ENCODE measurements around the gene TJP2.

TJP2 gene

GRCh38 chr9:69186841-69187611 lies 12.9 kb downstream of the TJP2 start:
- no peak overlapping the region for H3K9ac ChIP-seq (ENCODE audit: low read depth in 1 of 2, low read length in 2 of 2)
- no peaks in the 10 kb centered on the region for H3K27me3 ChIP-seq (ENCODE audit: control insufficient read depth in 2 of 2, insufficient read depth in 2 of 2, low read length in 2 of 2)
- no peaks in the 10 kb centered on the region for H3K9me3 ChIP-seq (ENCODE audit: control insufficient read depth in 2 of 2, low read length in 2 of 2)
- H3K4me3 ChIP-seq (ENCODE audit: low read length in 2 of 2): no peak overlapping the region
- no peaks in the 10 kb centered on the region for H3K4me1 ChIP-seq (ENCODE audit: control insufficient read depth in 2 of 2, insufficient read depth in 2 of 2, low read length in 2 of 2)
- H3K27ac ChIP-seq (ENCODE audit: low read depth in 2 of 2, low read length in 2 of 2): no peak overlapping the region
- H3K36me3 ChIP-seq (ENCODE audit: control insufficient read depth in 2 of 2, insufficient read depth in 2 of 2, low read length in 2 of 2): no peaks in the 10 kb centered on the region

- no peak overlapping the region for H3K9ac ChIP-seq (ENCODE audit: low read depth in 1 of 2, low read length in 2 of 2)
- no peaks in the 10 kb centered on the region for H3K36me3 ChIP-seq (ENCODE audit: control insufficient read depth in 2 of 2, insufficient read depth in 2 of 2, low read length in 2 of 2)
- no peaks in the 10 kb centered on the region for H3K9me3 ChIP-seq (ENCODE audit: control insufficient read depth in 2 of 2, low read length in 2 of 2)
- no peaks in the 10 kb centered on the region for H3K27me3 ChIP-seq (ENCODE audit: control insufficient read depth in 2 of 2, insufficient read depth in 2 of 2, low read length in 2 of 2)
- no peak overlapping the region for H3K27ac ChIP-seq (ENCODE audit: low read depth in 2 of 2, low read length in 2 of 2)
- H3K4me3 ChIP-seq (ENCODE audit: low read length in 2 of 2): no peak overlapping the region
- H3K4me1 ChIP-seq (ENCODE audit: control insufficient read depth in 2 of 2, insufficient read depth in 2 of 2, low read length in 2 of 2): no peaks in the 10 kb centered on the region
Observed at GRCh38 chr9:69188975-69189374, 14.9 kb downstream of the TJP2 start.

- Histone ChIP-seq H3K4me1 (ENCODE audit: control insufficient read depth in 2 of 2, insufficient read depth in 2 of 2, low read length in 2 of 2) (no peaks in the 10 kb centered on the region), H3K36me3 (ENCODE audit: control insufficient read depth in 2 of 2, insufficient read depth in 2 of 2, low read length in 2 of 2) (no peaks in the 10 kb centered on the region), H3K27me3 (ENCODE audit: control insufficient read depth in 2 of 2, insufficient read depth in 2 of 2, low read length in 2 of 2) (no peaks in the 10 kb centered on the region), H3K9ac (ENCODE audit: low read depth in 1 of 2, low read length in 2 of 2) (no peak overlapping the region), H3K27ac (ENCODE audit: low read depth in 2 of 2, low read length in 2 of 2) (no peak overlapping the region), H3K4me3 (ENCODE audit: low read length in 2 of 2) (no peak overlapping the region), H3K9me3 (ENCODE audit: control insufficient read depth in 2 of 2, low read length in 2 of 2) (no peaks in the 10 kb centered on the region)
Observed at GRCh38 chr9:69190086-69190862, 16.2 kb downstream of the TJP2 start.

- Histone ChIP-seq H3K9me3 (ENCODE audit: control insufficient read depth in 2 of 2, low read length in 2 of 2) (no peaks in the 10 kb centered on the region), H3K27me3 (ENCODE audit: control insufficient read depth in 2 of 2, insufficient read depth in 2 of 2, low read length in 2 of 2) (no peaks in the 10 kb centered on the region), H3K36me3 (ENCODE audit: control insufficient read depth in 2 of 2, insufficient read depth in 2 of 2, low read length in 2 of 2) (no peaks in the 10 kb centered on the region), H3K27ac (ENCODE audit: low read depth in 2 of 2, low read length in 2 of 2) (no peak overlapping the region), H3K4me3 (ENCODE audit: low read length in 2 of 2) (no peak overlapping the region), H3K4me1 (ENCODE audit: control insufficient read depth in 2 of 2, insufficient read depth in 2 of 2, low read length in 2 of 2) (no peaks in the 10 kb centered on the region), H3K9ac (ENCODE audit: low read depth in 1 of 2, low read length in 2 of 2) (no peak overlapping the region)
Observed at GRCh38 chr9:69190863-69191181, 16.7 kb downstream of the TJP2 start.

- Histone ChIP-seq H3K4me3 (ENCODE audit: low read length in 2 of 2) (no peak overlapping the region), H3K27ac (ENCODE audit: low read depth in 2 of 2, low read length in 2 of 2) (no peak overlapping the region), H3K9me3 (ENCODE audit: control insufficient read depth in 2 of 2, low read length in 2 of 2) (no peaks in the 10 kb centered on the region), H3K27me3 (ENCODE audit: control insufficient read depth in 2 of 2, insufficient read depth in 2 of 2, low read length in 2 of 2) (no peaks in the 10 kb centered on the region), H3K9ac (ENCODE audit: low read depth in 1 of 2, low read length in 2 of 2) (no peak overlapping the region), H3K36me3 (ENCODE audit: control insufficient read depth in 2 of 2, insufficient read depth in 2 of 2, low read length in 2 of 2) (no peaks in the 10 kb centered on the region), H3K4me1 (ENCODE audit: control insufficient read depth in 2 of 2, insufficient read depth in 2 of 2, low read length in 2 of 2) (no peaks in the 10 kb centered on the region)
Observed at GRCh38 chr9:69191231-69191630, 17.2 kb downstream of the TJP2 start.

GRCh38 chr9:69192214-69192613 lies 18.1 kb downstream of the TJP2 start:
- Histone ChIP-seq H3K9ac (ENCODE audit: low read depth in 1 of 2, low read length in 2 of 2) (no peak overlapping the region), H3K4me1 (ENCODE audit: control insufficient read depth in 2 of 2, insufficient read depth in 2 of 2, low read length in 2 of 2) (no peaks in the 10 kb centered on the region)

GRCh38 chr9:69193685-69194032 lies 19.6 kb downstream of the TJP2 start:
- Histone ChIP-seq H3K4me3 (ENCODE audit: low read length in 2 of 2) (no peak overlapping the region), H3K4me1 (ENCODE audit: control insufficient read depth in 2 of 2, insufficient read depth in 2 of 2, low read length in 2 of 2) (no peaks in the 10 kb centered on the region), H3K36me3 (ENCODE audit: control insufficient read depth in 2 of 2, insufficient read depth in 2 of 2, low read length in 2 of 2) (no peaks in the 10 kb centered on the region), H3K9me3 (ENCODE audit: control insufficient read depth in 2 of 2, low read length in 2 of 2) (no peaks in the 10 kb centered on the region), H3K27ac (ENCODE audit: low read depth in 2 of 2, low read length in 2 of 2) (no peak overlapping the region), H3K27me3 (ENCODE audit: control insufficient read depth in 2 of 2, insufficient read depth in 2 of 2, low read length in 2 of 2) (no peaks in the 10 kb centered on the region), H3K9ac (ENCODE audit: low read depth in 1 of 2, low read length in 2 of 2) (no peak overlapping the region)

More at GRCh38 chr9:69192214-69192613, 18.1 kb downstream of the TJP2 start:
- Histone ChIP-seq H3K9me3 (ENCODE audit: control insufficient read depth in 2 of 2, low read length in 2 of 2) (no peaks in the 10 kb centered on the region), H3K36me3 (ENCODE audit: control insufficient read depth in 2 of 2, insufficient read depth in 2 of 2, low read length in 2 of 2) (no peaks in the 10 kb centered on the region), H3K27me3 (ENCODE audit: control insufficient read depth in 2 of 2, insufficient read depth in 2 of 2, low read length in 2 of 2) (no peaks in the 10 kb centered on the region), H3K4me3 (ENCODE audit: low read length in 2 of 2) (no peak overlapping the region), H3K27ac (ENCODE audit: low read depth in 2 of 2, low read length in 2 of 2) (no peak overlapping the region)

- H3K36me3 ChIP-seq (ENCODE audit: control insufficient read depth in 2 of 2, insufficient read depth in 2 of 2, low read length in 2 of 2): no peaks in the 10 kb centered on the region
- no peak overlapping the region for H3K9ac ChIP-seq (ENCODE audit: low read depth in 1 of 2, low read length in 2 of 2)
- H3K9me3 ChIP-seq (ENCODE audit: control insufficient read depth in 2 of 2, low read length in 2 of 2): no peaks in the 10 kb centered on the region
- H3K4me3 ChIP-seq (ENCODE audit: low read length in 2 of 2): no peak overlapping the region
- H3K4me1 ChIP-seq (ENCODE audit: control insufficient read depth in 2 of 2, insufficient read depth in 2 of 2, low read length in 2 of 2): no peaks in the 10 kb centered on the region
- no peak overlapping the region for H3K27ac ChIP-seq (ENCODE audit: low read depth in 2 of 2, low read length in 2 of 2)
- no peaks in the 10 kb centered on the region for H3K27me3 ChIP-seq (ENCODE audit: control insufficient read depth in 2 of 2, insufficient read depth in 2 of 2, low read length in 2 of 2)
Observed at GRCh38 chr9:69194702-69195418, 20.8 kb downstream of the TJP2 start.

- no peak overlapping the region for H3K4me3 ChIP-seq (ENCODE audit: low read length in 2 of 2)
- H3K9ac ChIP-seq (ENCODE audit: low read depth in 1 of 2, low read length in 2 of 2): no peak overlapping the region
- H3K4me1 ChIP-seq (ENCODE audit: control insufficient read depth in 2 of 2, insufficient read depth in 2 of 2, low read length in 2 of 2): no peaks in the 10 kb centered on the region
- no peak overlapping the region for H3K27ac ChIP-seq (ENCODE audit: low read depth in 2 of 2, low read length in 2 of 2)
- H3K36me3 ChIP-seq (ENCODE audit: control insufficient read depth in 2 of 2, insufficient read depth in 2 of 2, low read length in 2 of 2): peaks cover 0 to under 1% of the 10 kb centered on the region in 2 donors
- no peaks in the 10 kb centered on the region for H3K9me3 ChIP-seq (ENCODE audit: control insufficient read depth in 2 of 2, low read length in 2 of 2)
- no peaks in the 10 kb centered on the region for H3K27me3 ChIP-seq (ENCODE audit: control insufficient read depth in 2 of 2, insufficient read depth in 2 of 2, low read length in 2 of 2)
Observed at GRCh38 chr9:69195668-69196067, 21.6 kb downstream of the TJP2 start.

GRCh38 chr9:69197687-69198086 lies 23.6 kb downstream of the TJP2 start:
- no peak overlapping the region for H3K27ac ChIP-seq (ENCODE audit: low read depth in 2 of 2, low read length in 2 of 2)
- no peaks in the 10 kb centered on the region for H3K4me1 ChIP-seq (ENCODE audit: control insufficient read depth in 2 of 2, insufficient read depth in 2 of 2, low read length in 2 of 2)
- no peaks in the 10 kb centered on the region for H3K27me3 ChIP-seq (ENCODE audit: control insufficient read depth in 2 of 2, insufficient read depth in 2 of 2, low read length in 2 of 2)
- H3K4me3 ChIP-seq (ENCODE audit: low read length in 2 of 2): no peak overlapping the region
- no peaks in the 10 kb centered on the region for H3K9me3 ChIP-seq (ENCODE audit: control insufficient read depth in 2 of 2, low read length in 2 of 2)
- peaks cover 0 to 4% of the 10 kb centered on the region in 2 donors for H3K36me3 ChIP-seq (ENCODE audit: control insufficient read depth in 2 of 2, insufficient read depth in 2 of 2, low read length in 2 of 2)
- no peak overlapping the region for H3K9ac ChIP-seq (ENCODE audit: low read depth in 1 of 2, low read length in 2 of 2)

Measured in mucosa of rectum (tissue), 2 donors.